Body of pancreas (tissue), 4 donors: ENCODE data around the gene ADCY5. TPM values are rescaled to one million over a fixed set of nuclear protein-coding genes. Genes with fewer than 3 reads are reported as not detected.

Experiments used
- ATAC-seq: fragments of 150-250 bp; one replicate; pipeline ENCODE4 v1.9.1; 2016
- DNase-seq, 4 donors: peaks; one replicate each; pipeline ENCODE4 v3.0.0-alpha.2; 2019
- H3K27ac ChIP-seq, 4 donors: fragments of 200-600 bp; sonication (generic); 1 replicate in 3 of 4; 2 replicates in 1 of 4; pipeline versions ENCODE4 v1.5.1 to v1.6.1; 2016 to 2019; ENCODE audit warnings: mild to moderate bottlenecking in 1 of 4, mixed read lengths in 1 of 4, moderate library complexity in 1 of 4
- H3K27me3 ChIP-seq, 2 donors: fragments of 200-600 bp; sonication (generic); one replicate each; pipeline ENCODE4 v1.6.0; 2016; ENCODE audit warnings: mild to moderate bottlenecking in 1 of 2
- H3K36me3 ChIP-seq, 2 donors: fragments of 200-600 bp; sonication (generic); replicated peaks in 1 of 2; 2 replicates each; pipeline ENCODE4 v1.5.1; 2016; ENCODE audit warnings: low read depth in 2 of 2; ENCODE audit not compliant: insufficient read depth in 1 of 2
- H3K4me1 ChIP-seq: fragments of 200-600 bp; sonication (generic); one replicate; pipeline ENCODE4 v1.6.0; 2016
- H3K4me3 ChIP-seq, 2 donors: fragments of 200-600 bp; sonication (generic); 1 replicate in 1 of 2; 2 replicates in 1 of 2; pipeline ENCODE4 v1.5.1; 2016 to 2019
- H3K9me3 ChIP-seq, 3 donors: fragments of 200-600 bp; sonication (generic); 1 replicate in 2 of 3; 2 replicates in 1 of 3; pipeline ENCODE4 v1.5.1; 2016
- CTCF ChIP-seq, 7 experiments: fragments of 450-650 bp in 4 of 7; fragments of 200-600 bp in 3 of 7; sonication (generic) in 3 of 7; IDR thresholded peaks; one replicate each; pipeline ENCODE4 v1.5.1; 2016 to 2019; ENCODE audit warnings: antibody characterized with exemption in 7 of 7
- POLR2A ChIP-seq, 3 donors: fragments of 450-650 bp; IDR thresholded peaks; one replicate each; pipeline ENCODE4 v1.6.1; 2016; ENCODE audit warnings: antibody characterized with exemption in 3 of 3, mild to moderate bottlenecking in 2 of 3
- WGBS, 2 donors: methylation state at CpG; one replicate each; pipeline ENCODE4 v1.1.5; 2017; 5-methylcytosine and 5-hydroxymethylcytosine counted together
- intact Hi-C: fragments of 100-400 bp; cut with DNase I; formaldehyde crosslinking; loops from one replicate; pipeline ENCODE4 v1.15.1; 2023
- total RNA-seq, 2 donors: library from RNA; depleted of rRNA; stranded (reverse); fragments of >200 nt; gene quantifications; one replicate each; pipeline ENCODE4 v1.1.0, GENCODE V29; 2016

The ADCY5 gene
- total RNA-seq, 2 donors from 2014 or later, result 10.6 to 18.8 TPM

GRCh38 chr3:123263941-123264340 lies 184.9 kb downstream of the ADCY5 start:
- Histone ChIP-seq H3K4me3 (no peak overlapping the region), H3K36me3 (peaks cover 0 to 2% of the 10 kb centered on the region in 2 donors), H3K27ac (no peak overlapping the region), H3K4me1 (no peaks in the 10 kb centered on the region), H3K9me3 (no peaks in the 10 kb centered on the region), H3K27me3 (no peaks in the 10 kb centered on the region)
- intact Hi-C loops, result no loop called here
- no peak for DNase-seq
- 90 to 95% methylated on average over 2 of the region's 2 CpGs for WGBS, 2 donors
- ATAC-seq, result no peak
- TF ChIP-seq POLR2A (IDR thresholded peaks at IDR 0.05), result no peak
- no peak for TF ChIP-seq CTCF (IDR thresholded peaks at IDR 0.05)

- intact Hi-C loops, result no loop called here
- ATAC-seq (no peak), DNase-seq (no peak)
- Histone ChIP-seq H3K4me3 (no peak overlapping the region), H3K27me3 (no peaks in the 10 kb centered on the region), H3K36me3 (peaks cover 0 to 2% of the 10 kb centered on the region in 2 donors), H3K4me1 (no peaks in the 10 kb centered on the region), H3K27ac (no peak overlapping the region), H3K9me3 (no peaks in the 10 kb centered on the region)
- no peak for TF ChIP-seq CTCF (IDR thresholded peaks at IDR 0.05)
- no peak for TF ChIP-seq POLR2A (IDR thresholded peaks at IDR 0.05)
- 90 to 95% methylated on average over 5 of the region's 5 CpGs for WGBS, 2 donors
These were observed 186.0 kb downstream of the ADCY5 start for GRCh38 chr3:123262868-123263267.

GRCh38 chr3:123262226-123262625 lies 186.7 kb downstream of the ADCY5 start:
- ATAC-seq, result no peak
- DNase-seq, result no peak
- intact Hi-C loops, result no loop called here
- Histone ChIP-seq H3K9me3 (no peaks in the 10 kb centered on the region), H3K4me1 (no peaks in the 10 kb centered on the region), H3K27ac (no peak overlapping the region), H3K36me3 (peaks cover 0 to 2% of the 10 kb centered on the region in 2 donors), H3K4me3 (no peak overlapping the region), H3K27me3 (no peaks in the 10 kb centered on the region)
- TF ChIP-seq POLR2A (IDR thresholded peaks at IDR 0.05), result no peak
- TF ChIP-seq CTCF (IDR thresholded peaks at IDR 0.05), result no peak
- WGBS, 2 donors, result 76 to 77% methylated on average over 2 of the region's 2 CpGs

- TF ChIP-seq CTCF (IDR thresholded peaks at IDR 0.05) (no peak), POLR2A (IDR thresholded peaks at IDR 0.05) (no peak)
- no peak overlapping the region for H3K4me3 ChIP-seq
- no peaks in the 10 kb centered on the region for H3K9me3 ChIP-seq
- no peak for ATAC-seq
- no peaks in the 10 kb centered on the region for H3K27me3 ChIP-seq
- DNase-seq, result no peak
- no peaks in the 10 kb centered on the region for H3K4me1 ChIP-seq
- peaks cover 0 to 2% of the 10 kb centered on the region in 2 donors for H3K36me3 ChIP-seq
- 81 to 87% methylated on average over 3 of the region's 3 CpGs for WGBS, 2 donors
- intact Hi-C loops, result no loop called here
- H3K27ac ChIP-seq, result no peak overlapping the region
These were observed 187.2 kb downstream of the ADCY5 start for GRCh38 chr3:123261666-123262065.

- Histone ChIP-seq H3K9me3 (no peaks in the 10 kb centered on the region), H3K4me1 (no peaks in the 10 kb centered on the region), H3K27ac (no peak overlapping the region), H3K4me3 (no peak overlapping the region), H3K36me3 (peaks cover 0 to 2% of the 10 kb centered on the region in 2 donors), H3K27me3 (no peaks in the 10 kb centered on the region)
- WGBS, 2 donors, result 46 to 53% methylated on average over 3 of the region's 3 CpGs
- no peak for DNase-seq
- ATAC-seq, result peak; percentile 69
- intact Hi-C loops, result loop anchor here (10.0 kb wide), 1 partner anchor 314 kb away; no protein-coding TSS in a partner anchor
- TF ChIP-seq POLR2A (IDR thresholded peaks at IDR 0.05), result no peak
- TF ChIP-seq CTCF (IDR thresholded peaks at IDR 0.05), result peak in 6 of 7 experiments; percentile 33 to 83 (median 76)
These were observed 190.0 kb downstream of the ADCY5 start for GRCh38 chr3:123258811-123259420.
